ENCODE results near the gene NCKAP5. TPM values are rescaled to one million over a fixed set of nuclear protein-coding genes. Genes with fewer than 3 reads are reported as not detected.

NCKAP5 gene
- total RNA-seq, 1 donor from 2014 or later: 8.8 TPM

- Histone ChIP-seq H3K36me3 (no peaks in the 10 kb centered on the region), H3K4me1 (peaks cover 7% of the 10 kb centered on the region), H3K27ac (no peak overlapping the region), H3K4me3 (no peak overlapping the region), H3K27me3 (no peaks in the 10 kb centered on the region), H3K9me3 (no peaks in the 10 kb centered on the region)
- no peak for DNase-seq (ENCODE audit: extremely low spot score in 2 of 2)
- TF ChIP-seq POLR2AphosphoS5 (IDR thresholded peaks at IDR 0.05; ENCODE audit: insufficient read depth in 1 of 2, low read depth in 1 of 2): no peak
- intact Hi-C loops (cut with DNase I): no loop called here
Observed at GRCh38 chr2:133235968-133236367, 332.3 kb downstream of the NCKAP5 start.

GRCh38 chr2:133232556-133232955 is 335.7 kb downstream of the NCKAP5 start:
- H3K27me3 ChIP-seq: no peaks in the 10 kb centered on the region
- no peaks in the 10 kb centered on the region for H3K4me1 ChIP-seq
- DNase-seq (ENCODE audit: extremely low spot score in 2 of 2): no peak
- TF ChIP-seq CTCF (IDR thresholded peaks at IDR 0.05) (no peak), POLR2AphosphoS5 (IDR thresholded peaks at IDR 0.05; ENCODE audit: insufficient read depth in 1 of 2, low read depth in 1 of 2) (no peak), POLR2A (IDR thresholded peaks at IDR 0.05) (no peak)
- no peak overlapping the region for H3K27ac ChIP-seq
- H3K36me3 ChIP-seq: no peaks in the 10 kb centered on the region
- intact Hi-C loops (cut with DNase I): no loop called here
- H3K9me3 ChIP-seq: no peaks in the 10 kb centered on the region
- H3K4me3 ChIP-seq: no peak overlapping the region

- TF ChIP-seq CTCF (IDR thresholded peaks at IDR 0.05): no peak
- TF ChIP-seq POLR2AphosphoS5 (IDR thresholded peaks at IDR 0.05; ENCODE audit: insufficient read depth in 1 of 2, low read depth in 1 of 2): no peak
- no peak for TF ChIP-seq POLR2A (IDR thresholded peaks at IDR 0.05)
Observed at GRCh38 chr2:133231264-133231663, 337.0 kb downstream of the NCKAP5 start.

GRCh38 chr2:133229974-133230373 is 338.3 kb downstream of the NCKAP5 start:
- intact Hi-C loops (cut with DNase I): no loop called here
- Histone ChIP-seq H3K36me3 (no peaks in the 10 kb centered on the region), H3K9me3 (no peaks in the 10 kb centered on the region), H3K27me3 (no peaks in the 10 kb centered on the region), H3K4me1 (no peaks in the 10 kb centered on the region), H3K27ac (no peak overlapping the region), H3K4me3 (no peak overlapping the region)
- DNase-seq (ENCODE audit: extremely low spot score in 2 of 2): no peak
- TF ChIP-seq POLR2AphosphoS5 (IDR thresholded peaks at IDR 0.05; ENCODE audit: insufficient read depth in 1 of 2, low read depth in 1 of 2) (no peak), CTCF (IDR thresholded peaks at IDR 0.05) (no peak), POLR2A (IDR thresholded peaks at IDR 0.05) (no peak)

More at GRCh38 chr2:133231264-133231663, 337.0 kb downstream of the NCKAP5 start:
- intact Hi-C loops (cut with DNase I): no loop called here
- no peaks in the 10 kb centered on the region for H3K36me3 ChIP-seq
- no peaks in the 10 kb centered on the region for H3K9me3 ChIP-seq
- no peak for DNase-seq (ENCODE audit: extremely low spot score in 2 of 2)
- H3K27me3 ChIP-seq: no peaks in the 10 kb centered on the region
- no peak overlapping the region for H3K27ac ChIP-seq
- H3K4me3 ChIP-seq: no peak overlapping the region
- no peaks in the 10 kb centered on the region for H3K4me1 ChIP-seq

- no peaks in the 10 kb centered on the region for H3K36me3 ChIP-seq
- no peak for TF ChIP-seq CTCF (IDR thresholded peaks at IDR 0.05)
- no peak for DNase-seq (ENCODE audit: extremely low spot score in 2 of 2)
- H3K27ac ChIP-seq: no peak overlapping the region
- H3K4me3 ChIP-seq: no peak overlapping the region
- H3K4me1 ChIP-seq: no peaks in the 10 kb centered on the region
- H3K27me3 ChIP-seq: no peaks in the 10 kb centered on the region
- no peaks in the 10 kb centered on the region for H3K9me3 ChIP-seq
- intact Hi-C loops (cut with DNase I): no loop called here
Observed at GRCh38 chr2:133223226-133223625, 345.0 kb downstream of the NCKAP5 start.

GRCh38 chr2:133221398-133221797 is 346.9 kb downstream of the NCKAP5 start:
- H3K9me3 ChIP-seq: no peaks in the 10 kb centered on the region
- no peak overlapping the region for H3K4me3 ChIP-seq
- H3K27ac ChIP-seq: no peak overlapping the region
- no peaks in the 10 kb centered on the region for H3K4me1 ChIP-seq
- intact Hi-C loops (cut with DNase I): no loop called here
- no peaks in the 10 kb centered on the region for H3K36me3 ChIP-seq
- TF ChIP-seq POLR2A (IDR thresholded peaks at IDR 0.05) (no peak), POLR2AphosphoS5 (IDR thresholded peaks at IDR 0.05; ENCODE audit: insufficient read depth in 1 of 2, low read depth in 1 of 2) (no peak), CTCF (IDR thresholded peaks at IDR 0.05) (no peak)
- no peak for DNase-seq (ENCODE audit: extremely low spot score in 2 of 2)
- H3K27me3 ChIP-seq: no peaks in the 10 kb centered on the region

Data from vagina (tissue), 2 donors.